Fibroblast of villous mesenchyme (primary cell): ENCODE measurements around the gene PPP1R1A. TPM values are rescaled to one million over a fixed set of nuclear protein-coding genes. Genes with fewer than 3 reads are reported as not detected.

Experiments used
- DNase-seq: peaks from one replicate; pipeline ENCODE4 v3.0.0-alpha.2; 2010; ENCODE audit warnings: low read depth
- H3K4me3 ChIP-seq: 2 replicates; pipeline ENCODE4 v1.5.1; 2011; ENCODE audit warnings: low read depth, mild to moderate bottlenecking, low read length
- CTCF ChIP-seq: IDR thresholded peaks from 2 replicates; pipeline ENCODE4 v1.5.1; 2012; ENCODE audit warnings: low read depth, mild to moderate bottlenecking, low read length; ENCODE audit not compliant: insufficient read depth
- total RNA-seq: library from RNA; depleted of rRNA; stranded (reverse); fragments of >200 nt; gene quantifications from 2 replicates; pipeline ENCODE4 v1.2.3, GENCODE V29; 2012

PPP1R1A gene
- total RNA-seq, 1 donor: not detected

- no peak for TF ChIP-seq CTCF
- H3K4me3 ChIP-seq: no peak overlapping the region
- DNase-seq: no peak
Measured at GRCh38 chr12:54611715-54612149, 23.3 kb upstream of the PPP1R1A start.

GRCh38 chr12:54608769-54609168 lies 20.3 kb upstream of the PPP1R1A start:
- no peak for DNase-seq
- no peak for TF ChIP-seq CTCF

GRCh38 chr12:54608156-54608555 lies 19.7 kb upstream of the PPP1R1A start:
- DNase-seq: no peak
- no peak overlapping the region for H3K4me3 ChIP-seq
- no peak for TF ChIP-seq CTCF

More at GRCh38 chr12:54608769-54609168, 20.3 kb upstream of the PPP1R1A start:
- no peak overlapping the region for H3K4me3 ChIP-seq

- DNase-seq: no peak
- TF ChIP-seq CTCF: no peak
- no peak overlapping the region for H3K4me3 ChIP-seq
Measured at GRCh38 chr12:54606556-54606955, 18.1 kb upstream of the PPP1R1A start.

- no peak for TF ChIP-seq CTCF
- DNase-seq: no peak
- H3K4me3 ChIP-seq: no peak overlapping the region
Measured at GRCh38 chr12:54605138-54605970, 16.9 kb upstream of the PPP1R1A start.

- H3K4me3 ChIP-seq: no peak overlapping the region
- DNase-seq: no peak
- TF ChIP-seq CTCF: no peak
Measured at GRCh38 chr12:54604436-54604835, 16.0 kb upstream of the PPP1R1A start.
